ENCODE data around the gene UBE2D2.

Gene UBE2D2

GRCh38 chr5:139663207-139664085 is 102.3 kb downstream of the UBE2D2 start:
- DNase-seq = no peak

DNA sequence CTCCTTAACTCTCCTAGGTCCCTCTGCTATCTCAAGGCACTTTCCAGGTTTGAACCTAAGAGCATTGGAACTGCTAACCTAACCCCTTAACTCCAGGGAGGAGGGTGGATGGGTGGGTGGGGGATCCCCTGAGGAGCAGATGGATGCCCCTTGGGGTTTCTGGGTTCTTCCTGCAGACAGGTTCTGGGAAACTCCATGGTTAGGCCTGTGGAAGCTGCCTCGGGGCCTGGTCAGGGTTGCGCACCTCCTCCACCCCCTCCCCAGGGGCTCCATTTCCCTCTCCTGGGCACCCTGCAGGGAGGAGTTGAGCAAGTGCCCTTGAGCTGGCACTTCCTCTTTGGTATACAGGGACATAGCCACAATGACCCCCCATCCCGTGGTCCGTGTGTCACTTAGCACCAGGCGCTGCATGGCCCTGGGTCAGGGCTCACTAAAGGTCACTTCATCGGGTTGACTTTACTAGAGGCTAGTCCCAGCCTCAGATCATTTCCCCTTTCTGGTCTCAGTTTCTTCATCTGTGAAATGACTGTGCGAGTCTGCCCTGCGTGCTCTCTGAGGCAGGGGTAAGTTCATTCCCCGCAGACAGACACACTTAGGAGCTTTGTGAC is 103.1 kb downstream of the UBE2D2 start:
- no peak for DNase-seq

DNA sequence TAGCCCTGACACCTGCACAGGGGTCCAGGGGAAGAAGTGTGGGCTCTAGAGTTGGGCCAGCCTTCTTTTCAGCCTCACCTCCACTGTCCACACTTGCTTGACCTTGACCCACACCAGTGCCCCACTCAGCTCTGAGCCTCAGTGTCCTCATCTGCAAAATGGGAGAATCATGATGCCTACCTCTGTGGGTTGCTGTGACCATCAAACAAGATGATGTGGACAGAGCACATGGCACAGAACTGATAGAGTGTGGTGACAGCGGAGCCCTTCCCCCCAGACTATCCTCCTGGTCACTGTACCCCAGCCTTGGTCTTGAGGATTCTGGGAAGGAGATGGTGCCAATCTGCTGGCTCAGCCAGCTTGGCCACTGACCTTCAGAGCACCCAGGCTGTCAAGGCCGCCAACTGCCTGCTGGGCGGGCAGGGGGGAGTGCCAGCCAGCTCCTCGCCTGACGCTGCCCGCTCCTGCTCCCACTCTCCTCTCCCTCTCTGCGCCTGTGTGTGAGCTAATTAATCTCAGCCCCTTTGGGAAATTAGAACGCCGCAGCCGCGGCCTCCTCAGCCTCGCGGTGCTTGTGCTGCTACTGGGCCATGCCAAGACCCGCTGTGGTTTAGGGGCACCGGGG is 103.7 kb downstream of the UBE2D2 start:
- DNase-seq = no peak

- no peak for DNase-seq
Observed at GRCh38 chr5:139665626-139666025, 104.5 kb downstream of the UBE2D2 start.

DNA sequence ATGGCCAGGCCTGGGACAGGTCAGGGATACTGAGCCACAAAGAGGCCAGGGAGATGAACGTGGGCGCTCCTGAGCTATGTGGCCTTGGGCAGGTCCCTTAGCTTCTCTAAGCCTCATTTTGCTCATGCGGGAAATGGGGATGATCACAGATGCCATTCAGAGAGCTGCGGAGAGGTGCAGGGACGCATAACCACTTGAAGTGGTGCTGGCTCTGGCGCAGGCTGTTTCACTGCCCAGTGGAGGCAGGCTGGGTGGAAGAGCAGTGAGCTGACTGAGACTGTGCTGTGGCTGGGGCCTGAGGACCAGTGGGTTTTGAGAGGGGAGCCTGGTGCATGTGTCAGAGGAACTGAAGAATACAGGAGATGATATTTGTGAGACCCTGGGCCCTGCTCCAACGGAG is 105.4 kb downstream of the UBE2D2 start:
- DNase-seq = no peak

- no peak for DNase-seq
Observed at GRCh38 chr5:139667001-139667729, 106.0 kb downstream of the UBE2D2 start.

GRCh38 chr5:139667730-139668063 is 106.6 kb downstream of the UBE2D2 start:
- DNase-seq = no peak

- no peak for DNase-seq
Observed at GRCh38 chr5:139668064-139668880, 107.1 kb downstream of the UBE2D2 start.

- DNase-seq = no peak
Observed at GRCh38 chr5:139668924-139669661, 108.0 kb downstream of the UBE2D2 start.

DNA sequence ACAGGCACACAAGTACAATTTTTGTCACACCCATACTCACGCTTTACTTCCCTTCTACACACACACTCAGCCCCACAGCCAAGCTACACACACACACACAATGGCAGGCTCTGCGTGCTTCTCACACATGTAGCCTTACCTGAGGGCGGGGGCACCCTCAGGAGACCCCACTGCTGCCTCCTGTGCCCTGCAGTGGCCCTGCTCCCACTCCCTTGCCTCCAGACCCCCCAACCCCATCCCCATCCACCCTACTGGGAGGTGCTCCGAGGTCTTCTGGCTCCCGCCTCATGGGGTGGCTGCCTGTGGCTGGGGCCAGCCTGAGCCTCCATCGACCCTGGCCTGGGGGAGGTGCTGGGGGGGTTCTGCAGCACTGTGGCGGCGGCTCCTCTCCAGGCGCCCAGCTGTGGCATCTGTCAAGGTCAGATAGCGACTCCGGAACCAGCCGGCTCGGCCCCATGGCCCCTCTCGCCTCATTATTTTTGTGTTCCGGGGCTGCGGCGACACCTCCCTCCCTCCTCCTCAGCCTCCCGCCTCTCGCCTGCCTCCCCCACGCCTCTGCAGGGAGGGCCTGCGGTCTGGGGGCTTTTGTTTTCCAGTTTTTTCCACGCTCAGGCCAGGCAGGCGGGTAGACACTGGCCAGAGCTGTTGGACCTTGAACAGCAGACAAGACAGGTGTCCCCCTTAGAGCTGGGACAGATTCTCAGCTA is 108.7 kb downstream of the UBE2D2 start:
- no peak for DNase-seq

DNA sequence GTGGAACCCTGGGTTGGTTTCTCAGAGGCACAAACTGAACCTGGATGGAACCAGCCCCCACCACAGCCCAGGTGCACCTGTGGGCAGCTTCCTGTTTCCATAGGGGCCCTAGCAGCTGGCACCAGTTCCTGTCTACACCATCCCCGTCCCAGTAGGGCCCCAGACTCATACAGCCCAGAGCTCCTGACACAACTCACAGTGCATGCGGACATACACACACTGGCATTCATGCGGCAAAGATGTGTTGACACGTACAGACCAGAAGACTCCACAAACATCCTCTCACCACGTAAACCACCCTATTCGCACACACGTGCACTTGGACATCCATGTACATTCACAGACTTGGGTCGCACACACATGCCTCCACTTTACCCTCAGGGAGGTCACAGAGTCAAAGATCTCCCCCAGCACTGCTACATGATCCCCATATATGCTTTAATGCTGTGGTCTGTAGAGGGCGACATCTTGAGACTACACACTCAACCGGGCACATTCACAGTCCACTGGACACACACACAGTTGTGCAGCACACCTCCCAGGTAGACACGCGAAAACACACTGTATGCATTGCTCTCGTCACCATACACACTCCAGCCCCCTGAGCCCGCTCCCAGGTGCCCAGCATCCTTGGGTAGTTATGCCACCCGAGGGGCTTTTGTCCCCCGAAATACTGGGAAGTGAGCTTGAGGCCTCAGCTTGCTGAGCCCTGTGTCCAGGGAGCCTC is 109.4 kb downstream of the UBE2D2 start:
- DNase-seq = no peak

- no peak for DNase-seq
Observed at GRCh38 chr5:139671096-139671841, 110.1 kb downstream of the UBE2D2 start.

GRCh38 chr5:139675213-139675612 is 114.1 kb downstream of the UBE2D2 start:
- no peak for DNase-seq

DNA sequence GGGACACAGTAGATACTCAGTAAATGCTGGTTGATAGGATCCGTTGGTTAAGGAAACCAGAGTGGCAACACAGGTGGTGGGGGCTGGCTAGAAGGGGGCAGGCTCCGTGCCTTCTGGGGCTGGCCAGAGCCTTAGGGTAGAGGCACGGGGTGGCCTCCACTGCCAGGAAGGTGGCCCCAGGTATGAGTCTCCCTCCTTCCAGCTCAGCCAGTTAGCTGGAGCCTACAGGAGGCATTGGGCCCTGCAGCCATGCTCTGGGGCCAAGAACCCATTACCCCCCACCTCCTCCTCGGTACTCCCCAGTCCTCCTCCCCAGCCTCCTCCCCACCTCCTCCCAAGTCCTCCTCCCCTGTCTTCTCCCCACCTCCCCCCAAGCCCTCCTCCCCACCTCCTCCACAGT is 114.7 kb downstream of the UBE2D2 start:
- no peak for DNase-seq

DNA sequence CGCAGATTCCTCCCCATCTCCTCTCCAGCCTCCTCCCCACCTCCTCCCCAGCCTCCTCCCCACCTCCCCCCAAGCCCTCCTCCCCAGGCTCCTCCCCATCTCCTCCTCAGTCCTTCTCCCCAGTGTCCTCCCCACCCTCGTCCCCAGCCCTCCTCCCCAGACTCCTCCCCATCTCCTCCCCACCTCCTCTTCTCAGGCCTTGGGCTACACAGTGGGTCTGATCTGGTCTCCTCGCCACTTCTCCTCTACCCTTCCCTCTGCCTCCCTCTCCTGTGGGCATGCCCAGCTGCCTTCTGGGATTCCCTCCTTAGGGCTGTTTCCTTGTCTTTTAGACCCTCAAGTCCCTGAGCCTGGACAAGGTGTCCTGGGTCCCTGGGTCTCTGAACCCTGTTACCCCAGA is 115.3 kb downstream of the UBE2D2 start:
- no peak for DNase-seq

DNA sequence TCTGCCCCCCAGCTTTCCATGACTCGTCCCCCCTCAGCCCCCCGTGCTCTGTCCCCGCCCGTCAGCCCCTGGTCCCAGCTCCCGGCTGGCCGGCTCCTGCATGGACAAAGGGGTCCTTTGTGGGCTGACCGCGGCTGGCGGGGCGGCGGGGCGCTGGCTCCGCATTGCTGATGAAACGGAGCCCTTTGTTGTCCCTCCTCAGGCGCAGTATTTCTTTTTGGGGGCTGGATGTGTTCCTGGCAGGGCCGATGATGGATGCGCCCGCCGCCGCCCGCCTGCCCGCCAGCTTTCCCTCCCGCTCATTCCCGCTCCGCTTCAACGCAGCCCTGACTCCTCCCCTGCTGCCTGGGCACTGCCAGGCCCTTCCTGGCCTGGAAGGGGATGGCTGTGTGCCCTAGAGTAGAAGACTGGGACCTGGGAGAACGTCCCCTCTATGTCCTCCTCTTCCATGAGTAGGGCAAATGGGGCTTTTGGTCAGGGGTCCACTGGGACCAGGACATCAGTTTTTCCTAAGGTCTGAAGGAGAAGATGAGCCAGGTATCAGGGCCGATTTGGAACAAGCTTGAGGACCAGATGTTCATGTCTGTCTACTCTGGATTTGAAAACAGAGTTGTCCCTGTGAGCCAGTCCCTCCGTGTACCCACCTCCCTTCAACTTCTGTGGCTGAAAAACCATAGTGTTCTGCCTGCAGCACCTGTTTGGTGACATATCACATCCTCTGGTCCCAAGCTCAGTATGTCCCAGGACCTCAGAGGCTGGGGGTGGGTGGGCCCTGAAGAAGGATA is 116.0 kb downstream of the UBE2D2 start:
- DNase-seq = no peak
